Globus pallidus (tissue), 1 donor: ENCODE measurements around the gene P2RX5.
"Not testable (repeated sequence)": the region's sequence is repeated elsewhere in the genome, so short reads cannot be mapped to it uniquely, and the experiment has no call there.

ENCODE experiments used
- DNase-seq: peaks from one replicate; pipeline ENCODE4 v3.0.0-alpha.2; 2015; ENCODE audit warnings: low spot score

Gene P2RX5, protein sequence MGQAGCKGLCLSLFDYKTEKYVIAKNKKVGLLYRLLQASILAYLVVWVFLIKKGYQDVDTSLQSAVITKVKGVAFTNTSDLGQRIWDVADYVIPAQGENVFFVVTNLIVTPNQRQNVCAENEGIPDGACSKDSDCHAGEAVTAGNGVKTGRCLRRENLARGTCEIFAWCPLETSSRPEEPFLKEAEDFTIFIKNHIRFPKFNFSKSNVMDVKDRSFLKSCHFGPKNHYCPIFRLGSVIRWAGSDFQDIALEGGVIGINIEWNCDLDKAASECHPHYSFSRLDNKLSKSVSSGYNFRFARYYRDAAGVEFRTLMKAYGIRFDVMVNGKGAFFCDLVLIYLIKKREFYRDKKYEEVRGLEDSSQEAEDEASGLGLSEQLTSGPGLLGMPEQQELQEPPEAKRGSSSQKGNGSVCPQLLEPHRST

DNA sequence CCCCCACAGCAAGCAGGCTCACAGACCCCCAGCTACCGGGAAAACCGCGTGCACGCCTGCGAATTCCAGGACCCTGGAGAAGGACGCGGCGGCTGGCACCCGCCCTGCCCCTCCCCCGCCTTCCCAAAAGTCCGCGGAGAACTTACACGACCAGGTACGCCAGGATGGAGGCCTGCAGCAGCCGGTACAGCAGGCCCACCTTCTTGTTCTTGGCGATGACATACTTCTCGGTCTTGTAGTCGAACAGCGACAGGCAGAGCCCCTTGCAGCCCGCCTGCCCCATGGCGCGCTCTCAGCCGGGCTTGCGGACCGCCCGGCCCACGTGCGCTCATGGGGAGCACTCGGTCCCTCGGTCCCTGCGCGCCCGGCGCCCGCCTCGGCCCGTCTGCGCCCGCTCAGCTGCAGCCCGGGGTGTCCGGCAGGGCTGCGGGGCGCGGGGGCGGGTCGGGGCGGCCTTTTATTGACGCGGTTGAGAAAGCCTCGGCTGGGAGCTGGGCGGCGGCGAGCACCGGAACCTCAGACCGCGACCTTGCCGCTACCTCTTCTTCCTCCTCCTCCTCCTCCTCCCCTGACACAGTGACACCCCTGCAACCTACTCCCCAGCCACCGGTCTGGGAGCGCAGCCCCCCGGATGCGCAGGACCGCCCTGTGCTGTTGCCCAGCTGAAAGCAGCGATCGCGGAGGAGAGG is at the start of gene P2RX5:
Gene P2RX5, minus strand, starts transcription at position 433 of the 689 bp plus-strand sequence. Its CDS starts 150 bp downstream, at position 283.
- DNase-seq = no peak

DNA sequence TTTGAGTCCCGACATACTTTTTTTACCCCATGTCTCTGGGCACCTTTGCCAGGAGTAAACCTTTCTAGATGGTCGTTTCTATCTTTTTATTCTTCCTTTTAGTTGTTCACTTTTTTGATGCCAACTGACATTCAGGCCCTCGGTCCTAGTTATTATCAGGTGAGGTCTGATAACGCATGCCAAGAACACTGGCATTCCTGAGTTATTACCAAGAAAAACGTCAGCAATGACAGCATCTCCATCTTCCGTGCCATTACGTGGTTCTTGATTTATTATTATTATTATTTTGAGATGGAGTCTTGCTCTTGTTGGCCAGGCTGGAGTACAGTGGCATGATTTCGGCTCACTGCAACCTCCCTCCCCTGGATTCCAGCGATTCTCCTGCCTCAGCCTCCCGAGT is 49.1 kb upstream of the P2RX5 start:
- no peak for DNase-seq

DNA sequence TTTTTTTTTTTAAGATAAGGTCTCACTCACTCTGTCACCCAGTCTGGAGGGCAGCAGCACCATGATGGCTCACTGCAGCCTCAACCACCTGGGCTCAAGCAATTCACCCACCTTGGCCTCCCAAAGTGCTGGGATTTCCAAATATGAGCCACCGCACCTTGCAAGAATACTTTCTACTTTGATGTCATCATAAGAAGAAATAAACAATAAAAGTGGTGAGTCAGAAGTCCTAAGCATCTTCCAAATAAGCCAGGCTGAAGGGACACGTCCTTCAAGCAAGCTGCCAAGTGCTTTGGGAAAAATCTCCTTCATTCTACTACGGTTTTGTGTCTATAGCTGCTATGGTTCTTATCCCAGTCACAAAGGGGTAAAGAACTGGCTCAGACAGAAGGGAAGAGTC is 48.1 kb upstream of the P2RX5 start:
- no peak for DNase-seq

DNA sequence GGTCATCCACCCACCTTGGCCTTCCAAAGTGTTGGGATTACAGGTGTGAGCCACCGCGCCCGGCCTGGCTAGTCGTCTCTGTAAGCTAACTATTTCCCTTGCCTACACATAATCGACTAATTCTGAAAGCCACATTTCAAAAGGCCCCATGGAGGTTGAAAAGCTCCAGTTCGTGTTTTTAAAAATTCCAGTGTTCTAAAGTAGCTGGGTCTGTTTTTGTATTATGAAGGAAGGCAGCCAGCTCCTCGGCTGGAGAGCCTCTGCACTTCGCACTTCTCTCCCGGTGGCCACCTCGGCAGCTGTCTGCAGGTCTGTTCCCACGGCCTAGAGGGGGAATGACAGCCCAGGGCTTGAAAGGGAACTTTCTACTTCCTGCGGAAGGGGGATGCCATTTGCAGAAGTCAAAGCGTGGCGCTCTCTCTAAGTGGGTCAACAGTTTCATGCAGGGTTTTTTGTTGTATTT is 44.7 kb upstream of the P2RX5 start:
- no peak for DNase-seq

DNA sequence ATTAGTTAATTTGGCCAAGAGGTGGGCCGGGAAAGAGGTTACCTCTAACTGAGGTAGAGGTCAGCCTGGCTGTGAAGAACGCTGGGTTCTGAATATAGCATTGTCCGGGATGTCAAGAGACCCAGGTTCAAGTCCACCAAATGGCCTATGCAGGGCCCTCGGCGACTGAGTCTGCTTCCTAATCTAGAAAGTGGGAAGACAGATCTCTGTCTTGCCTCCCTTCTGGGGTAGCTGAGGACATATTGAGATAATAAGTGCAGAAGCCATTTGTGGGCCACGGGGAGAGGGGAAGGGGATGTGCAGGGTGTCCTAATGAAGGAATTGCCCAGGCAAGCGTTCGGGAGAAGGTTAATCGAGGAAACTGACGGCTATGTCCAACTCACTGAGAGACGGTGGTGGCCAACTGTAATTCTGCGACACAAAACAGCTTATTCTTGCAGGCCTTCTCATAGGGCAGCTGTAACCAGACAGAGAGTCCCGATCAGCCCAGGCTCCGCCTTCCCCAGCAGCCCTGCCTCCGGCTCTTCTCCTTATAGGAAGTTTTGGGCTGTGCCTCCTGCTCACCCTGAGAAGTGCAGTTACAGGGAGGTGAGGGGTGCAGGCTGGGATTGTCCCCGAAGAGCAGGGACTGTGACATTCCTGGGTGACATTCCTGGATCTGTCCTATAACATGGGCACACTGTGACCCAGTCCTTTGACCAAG is 43.6 kb upstream of the P2RX5 start:
- DNase-seq = no peak

DNA sequence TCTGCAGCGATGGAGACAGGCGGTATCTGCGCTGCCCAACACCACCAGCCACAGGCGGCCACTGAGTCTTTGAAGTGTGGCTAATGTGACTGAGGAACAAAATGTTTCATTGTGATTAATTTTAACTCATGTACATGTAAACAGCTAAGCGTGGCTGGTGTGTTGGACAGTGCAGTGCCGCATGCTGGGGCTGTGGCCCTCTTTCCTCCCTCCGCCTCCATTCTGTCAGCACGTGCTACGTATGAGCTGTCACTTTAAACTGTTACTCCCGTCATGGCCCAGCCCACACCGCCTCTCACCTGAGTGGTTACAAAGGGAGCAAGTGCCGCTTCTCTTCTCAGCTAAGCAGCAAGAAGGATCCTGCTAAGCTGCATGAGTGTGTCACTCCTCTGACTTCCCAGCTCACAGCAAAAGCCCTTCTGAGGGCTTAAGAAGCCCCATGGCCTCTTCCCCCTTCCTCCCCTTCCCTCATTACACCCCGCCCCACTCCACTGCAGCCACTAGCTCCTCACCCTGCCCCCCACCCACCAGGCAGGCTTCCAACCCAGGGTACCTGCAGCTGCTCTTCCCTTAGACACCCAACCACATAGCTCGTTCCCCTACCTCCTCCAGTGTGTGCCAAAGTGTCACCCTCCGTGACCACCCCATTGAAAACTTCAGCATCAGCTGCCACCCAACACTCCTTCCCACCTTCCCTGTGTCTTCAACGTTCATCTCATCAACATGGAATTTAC is 42.8 kb upstream of the P2RX5 start:
- DNase-seq = peak; percentile 52

DNA sequence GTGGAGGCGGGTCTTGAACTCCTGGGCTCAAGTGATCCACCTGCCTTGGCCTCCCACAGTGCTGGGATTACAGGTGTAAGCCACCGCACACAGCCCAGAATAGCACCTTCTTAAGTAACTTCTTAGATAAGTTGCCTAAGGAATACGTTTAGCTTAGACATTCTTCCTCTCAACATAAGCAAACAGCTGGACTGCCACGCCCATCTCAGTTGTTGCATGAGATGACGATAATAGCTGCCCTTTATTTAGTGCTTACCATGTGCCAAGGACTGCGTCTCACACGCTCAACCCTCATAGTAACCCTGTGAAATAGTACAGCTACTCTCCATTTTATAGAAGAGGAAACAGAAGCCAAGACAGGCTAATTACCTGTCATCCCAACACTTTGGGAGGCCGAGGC is 39.6 kb upstream of the P2RX5 start:
- no peak for DNase-seq

DNA sequence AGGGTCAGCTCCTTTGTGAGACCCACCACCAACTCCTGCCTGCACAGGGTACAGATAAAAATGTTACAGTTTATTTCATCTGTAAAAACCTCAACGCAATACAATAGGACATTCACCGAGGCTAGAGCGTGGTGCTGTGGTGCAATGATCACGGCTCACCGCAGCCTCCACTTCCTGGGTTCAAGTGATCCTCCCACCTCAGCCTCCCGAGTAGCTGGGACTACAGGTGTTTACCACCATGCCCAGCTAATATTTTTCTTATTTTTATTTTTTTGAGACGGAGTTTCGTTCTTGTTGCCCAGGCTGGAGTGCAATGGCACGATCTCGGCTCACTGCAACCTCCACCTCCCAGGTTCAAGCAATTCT is 38.9 kb upstream of the P2RX5 start:
- DNase-seq = not testable (repeated sequence)

DNA sequence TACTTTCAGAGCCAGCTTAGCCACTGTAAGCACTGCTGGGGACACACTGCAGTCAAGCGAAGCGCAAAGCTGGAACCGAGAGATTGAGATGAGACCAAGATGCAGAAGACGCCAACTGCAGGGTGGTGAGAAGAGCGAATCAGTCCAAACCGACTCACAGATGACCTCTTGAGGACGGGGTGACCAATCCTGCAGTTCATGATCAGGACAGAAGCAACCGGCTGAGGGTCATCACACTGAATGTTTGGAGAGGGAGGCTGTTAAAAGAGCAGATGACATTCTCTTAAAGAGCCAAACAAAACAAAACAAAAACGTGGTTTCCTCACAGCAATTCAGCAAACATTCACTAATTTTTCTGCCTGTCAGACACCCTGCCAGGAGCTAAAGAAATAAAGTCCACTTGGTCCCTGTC is 36.3 kb upstream of the P2RX5 start:
- no peak for DNase-seq

DNA sequence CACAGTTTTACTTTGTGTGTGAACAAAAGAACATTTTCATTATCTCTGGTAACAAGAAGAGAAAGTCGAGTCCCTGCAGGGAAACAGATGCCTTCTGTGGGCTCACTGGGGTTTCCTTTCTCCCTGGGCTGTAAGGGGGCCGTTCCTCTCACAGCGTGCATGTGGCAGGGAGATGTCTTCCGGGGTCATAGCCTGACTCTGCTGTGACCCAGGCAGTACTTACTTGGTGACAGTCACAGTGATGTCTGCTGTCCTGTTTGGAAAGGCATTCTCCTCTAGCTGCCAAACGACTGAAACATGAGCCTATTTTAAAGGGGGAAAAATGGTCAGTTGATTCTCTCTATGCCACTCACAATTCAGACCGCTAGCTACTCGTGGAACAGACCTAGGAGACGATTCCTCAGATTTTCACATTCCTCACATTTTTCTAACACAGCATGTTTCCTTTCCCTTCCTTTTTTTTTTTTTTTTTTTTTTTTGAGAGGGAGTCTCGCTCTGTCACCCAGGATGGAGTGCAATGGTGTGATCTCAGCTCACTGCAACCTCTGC is 35.0 kb upstream of the P2RX5 start:
- no peak for DNase-seq

DNA sequence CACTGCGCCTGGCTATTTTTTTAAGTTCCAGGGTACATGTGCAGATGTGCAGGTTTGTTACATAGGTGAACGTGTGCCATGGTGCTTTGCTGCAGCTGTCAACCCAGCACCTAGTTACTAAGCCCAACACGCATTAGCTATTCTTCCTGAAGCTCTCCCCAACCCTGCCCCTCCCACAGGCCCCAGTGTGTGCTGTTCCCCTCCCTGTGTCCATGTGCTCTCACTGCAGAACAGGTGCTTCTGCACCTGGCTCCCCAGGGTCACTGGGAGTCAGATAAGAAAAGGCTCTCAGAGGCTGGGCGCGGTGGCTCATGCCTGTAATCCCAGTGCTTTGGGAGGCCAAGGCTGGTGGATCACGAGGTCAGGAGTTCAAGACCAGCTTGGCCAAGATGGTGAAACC is 33.9 kb upstream of the P2RX5 start:
- no peak for DNase-seq

DNA sequence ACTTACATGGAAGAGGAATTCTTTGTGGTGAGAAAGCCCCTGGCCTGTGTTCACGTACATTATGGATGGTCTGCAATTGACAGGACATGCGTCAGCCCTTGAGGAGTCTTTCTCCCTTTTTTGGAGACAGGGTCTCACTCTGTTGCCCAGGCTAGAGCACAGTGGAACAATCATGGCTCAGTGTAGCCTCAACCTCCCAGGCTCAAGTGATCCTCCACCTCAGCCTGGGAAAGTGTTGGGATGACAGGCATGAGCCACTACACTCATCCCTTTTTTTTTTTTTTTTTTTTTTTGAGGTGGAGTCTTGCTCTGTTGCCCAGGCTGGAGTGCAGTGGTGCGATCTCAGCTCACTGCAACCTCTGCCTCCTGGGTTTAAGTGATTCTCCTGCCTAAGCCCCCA is 32.1 kb upstream of the P2RX5 start:
- DNase-seq = not testable (repeated sequence)

DNA sequence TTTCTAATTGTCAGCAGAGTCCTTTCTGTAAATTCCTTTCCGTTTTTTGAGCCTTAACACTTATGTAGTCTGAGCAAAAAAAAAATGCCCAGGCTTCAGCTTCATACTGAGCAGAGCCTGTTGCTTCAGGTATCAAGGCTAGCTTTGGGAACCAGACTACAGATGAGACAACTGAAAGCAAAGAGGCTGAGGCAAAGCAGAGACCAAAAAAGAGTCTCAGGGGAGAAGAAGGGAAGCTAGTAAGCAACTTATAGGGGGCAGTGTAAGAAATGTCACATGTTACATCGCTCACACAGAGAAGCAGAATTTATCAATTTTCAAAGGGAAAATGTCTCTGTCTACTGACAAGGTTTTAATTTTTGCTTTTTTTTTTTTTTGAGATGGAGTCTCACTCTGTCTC is 31.1 kb upstream of the P2RX5 start:
- no peak for DNase-seq

DNA sequence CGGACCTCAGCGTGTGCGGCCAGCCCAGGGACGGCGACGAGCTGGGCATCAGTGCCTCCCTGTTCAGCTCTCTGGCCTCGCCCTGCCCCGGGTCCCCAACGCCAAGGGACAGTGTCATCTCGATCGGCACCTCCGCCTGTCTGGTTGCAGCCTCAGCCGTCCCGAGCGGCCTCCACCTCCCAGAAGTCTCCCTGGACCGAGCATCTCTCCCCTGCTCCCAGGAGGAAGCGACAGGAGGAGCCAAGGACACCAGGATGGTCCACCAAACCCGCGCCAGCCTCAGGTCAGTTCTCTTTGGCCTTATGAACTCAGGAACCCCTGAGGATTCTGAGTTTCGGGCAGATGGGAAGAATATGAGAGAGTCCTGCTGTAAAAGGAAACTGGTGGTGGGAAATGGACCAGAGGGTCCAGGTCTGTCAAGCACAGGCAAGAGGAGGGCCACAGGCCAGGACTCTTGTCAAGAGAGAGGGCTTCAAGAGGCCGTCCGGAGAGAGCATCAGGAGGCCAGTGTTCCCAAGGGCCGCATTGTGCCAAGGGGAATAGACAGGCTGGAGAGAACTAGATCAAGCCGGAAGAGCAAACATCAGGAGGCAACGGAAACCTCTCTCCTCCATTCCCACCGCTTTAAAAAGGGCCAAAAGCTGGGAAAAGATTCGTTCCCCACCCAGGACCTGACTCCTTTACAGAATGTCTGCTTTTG is 28.6 kb upstream of the P2RX5 start:
- no peak for DNase-seq

DNA sequence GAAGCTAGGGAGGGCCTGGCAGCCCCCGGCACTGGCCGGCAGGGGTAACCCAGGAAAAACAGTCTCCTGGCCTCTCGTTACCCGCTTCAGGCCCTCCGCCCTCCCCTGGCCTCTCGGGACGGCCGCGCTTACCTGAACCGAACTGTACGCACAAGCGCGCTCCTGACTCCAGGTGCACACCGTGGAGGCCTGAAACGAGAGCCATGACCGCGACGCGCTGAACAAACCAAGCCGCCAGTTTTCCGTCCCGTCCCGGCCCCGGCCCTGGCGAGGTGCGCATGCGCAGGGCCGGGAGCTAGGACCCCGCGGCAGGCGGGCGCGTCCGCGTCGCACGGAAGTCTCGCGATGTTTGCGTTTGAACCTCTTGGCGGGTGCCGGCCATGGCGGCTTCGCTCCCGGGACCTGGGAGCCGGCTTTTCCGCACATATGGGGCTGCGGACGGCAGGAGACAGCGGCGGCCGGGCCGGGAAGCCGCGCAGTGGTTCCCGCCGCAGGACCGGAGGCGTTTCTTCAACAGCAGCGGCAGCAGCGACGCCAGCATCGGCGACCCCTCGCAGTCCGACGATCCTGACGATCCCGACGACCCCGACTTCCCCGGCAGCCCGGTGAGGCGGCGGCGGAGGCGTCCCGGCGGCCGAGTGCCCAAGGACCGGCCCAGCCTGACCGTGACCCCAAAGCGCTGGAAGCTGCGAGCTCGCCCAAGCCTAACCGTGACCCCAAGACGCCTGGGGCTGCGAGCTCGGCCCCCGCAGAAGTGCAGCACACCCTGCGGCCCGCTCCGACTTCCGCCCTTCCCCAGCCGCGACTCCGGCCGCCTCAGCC is 27.8 kb upstream of the P2RX5 start, which contains the start of gene HASPIN:
Gene HASPIN, plus strand, starts transcription at position 348 of the 822 bp plus-strand sequence. Its CDS starts 33 bp downstream, at position 381.
- DNase-seq = peak; percentile 78

DNA sequence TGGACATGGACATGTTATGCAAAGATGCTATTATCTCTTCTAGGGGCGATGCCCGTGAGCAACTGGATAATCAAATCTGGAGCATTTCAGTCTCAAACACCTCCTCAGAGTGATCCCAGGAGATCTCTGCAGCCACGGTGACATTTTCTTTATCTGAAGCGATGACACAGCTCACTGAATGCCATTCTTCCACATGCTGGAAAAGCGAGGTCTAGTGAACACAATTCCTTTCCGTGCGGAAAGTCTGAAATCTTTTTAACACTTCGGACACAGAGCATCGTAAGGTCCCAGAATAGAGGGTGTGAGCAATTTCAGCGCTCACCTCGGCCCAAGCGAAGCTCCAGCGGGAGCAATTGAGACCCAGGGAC is 27.2 kb upstream of the P2RX5 start:
- no peak for DNase-seq

DNA sequence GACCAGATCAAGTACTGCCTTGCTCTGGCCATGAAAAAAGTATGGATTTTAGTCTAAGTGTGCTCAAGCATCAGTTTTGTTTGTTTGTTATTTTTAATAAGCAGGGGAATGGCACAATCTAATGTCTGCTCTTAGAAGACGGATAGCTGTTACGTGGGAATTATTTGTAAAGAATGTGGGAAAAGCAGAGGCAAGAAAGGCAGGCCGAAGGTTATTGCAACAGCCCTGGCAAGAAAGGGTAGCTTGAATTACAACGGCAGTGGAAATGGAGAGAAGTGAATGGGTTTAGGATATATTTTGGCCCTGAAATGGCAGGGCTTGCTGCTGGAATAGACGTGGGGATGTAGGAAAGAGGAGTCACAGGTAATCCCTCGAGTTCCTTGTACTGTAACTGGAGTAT is 26.8 kb upstream of the P2RX5 start:
- no peak for DNase-seq

DNA sequence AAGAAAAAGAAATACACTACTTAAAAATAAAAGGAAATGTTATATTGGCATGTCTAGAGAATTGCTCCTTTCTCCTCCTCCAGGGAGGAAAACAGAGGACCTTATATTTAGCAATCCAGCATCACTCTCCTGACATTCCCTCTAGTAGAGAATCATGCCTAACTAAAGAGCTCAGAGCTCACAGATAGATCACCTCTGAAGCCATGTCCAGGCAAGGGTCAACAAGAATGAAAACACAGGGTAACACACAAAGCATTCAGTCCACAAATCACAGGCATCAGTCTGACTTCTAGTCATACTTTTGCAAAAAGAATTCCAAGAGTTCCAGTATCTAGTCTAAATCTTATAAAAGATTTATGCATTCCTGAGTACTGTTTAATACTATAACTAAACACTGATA is 23.3 kb upstream of the P2RX5 start:
- DNase-seq = no peak

DNA sequence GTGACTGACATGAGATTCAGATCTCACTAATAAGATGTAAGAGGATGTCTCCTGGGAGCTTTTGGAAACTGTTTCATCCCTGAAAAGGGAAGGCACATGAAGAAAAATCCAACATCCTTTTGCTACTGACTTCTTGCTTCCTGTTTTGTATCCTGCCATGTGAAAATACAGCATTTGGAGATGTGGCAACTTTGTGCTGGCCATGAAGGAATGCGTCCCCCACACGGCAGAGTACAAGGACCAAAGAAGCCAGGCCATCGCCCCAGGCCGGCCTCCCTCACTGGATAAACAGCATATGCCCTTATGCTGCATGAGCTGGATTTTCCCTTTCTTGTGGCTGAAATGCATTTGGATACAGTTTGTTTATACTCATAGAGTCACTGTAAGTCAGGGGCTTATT is 22.2 kb upstream of the P2RX5 start:
- DNase-seq = no peak

DNA sequence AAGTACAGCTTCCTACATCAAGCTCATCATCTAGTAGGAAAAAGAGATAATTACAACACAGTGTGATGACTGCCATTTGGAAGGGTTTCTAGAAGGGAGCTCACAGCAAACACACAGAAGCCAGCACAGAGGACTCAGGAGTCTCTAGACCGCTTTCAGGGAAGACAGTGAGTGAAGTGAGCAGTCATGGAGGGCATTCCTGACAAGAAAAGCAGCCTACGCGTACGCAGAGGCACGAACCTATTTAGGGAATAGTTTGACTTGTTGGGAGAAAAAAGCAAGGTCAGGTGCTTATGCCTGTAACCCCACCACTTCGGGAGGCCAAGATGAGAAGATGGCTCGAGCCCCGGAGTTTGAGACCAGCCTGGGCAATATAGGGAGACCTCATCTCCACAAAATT is 19.3 kb upstream of the P2RX5 start:
- DNase-seq = no peak
